Hair follicle dermal papilla cell (primary cell): ENCODE data around the gene OR8B8. TPM values are rescaled to one million over a fixed set of nuclear protein-coding genes. Genes with fewer than 3 reads are reported as not detected.

ENCODE experiments used
- total RNA-seq: library from RNA; depleted of rRNA; stranded (reverse); fragments of >200 nt; gene quantifications from 2 replicates; pipeline ENCODE4 v1.2.3, GENCODE V29; 2012

Gene OR8B8, protein sequence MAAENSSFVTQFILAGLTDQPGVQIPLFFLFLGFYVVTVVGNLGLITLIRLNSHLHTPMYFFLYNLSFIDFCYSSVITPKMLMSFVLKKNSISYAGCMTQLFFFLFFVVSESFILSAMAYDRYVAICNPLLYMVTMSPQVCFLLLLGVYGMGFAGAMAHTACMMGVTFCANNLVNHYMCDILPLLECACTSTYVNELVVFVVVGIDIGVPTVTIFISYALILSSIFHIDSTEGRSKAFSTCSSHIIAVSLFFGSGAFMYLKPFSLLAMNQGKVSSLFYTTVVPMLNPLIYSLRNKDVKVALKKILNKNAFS
- total RNA-seq: not detected in 2 replicates

DNA sequence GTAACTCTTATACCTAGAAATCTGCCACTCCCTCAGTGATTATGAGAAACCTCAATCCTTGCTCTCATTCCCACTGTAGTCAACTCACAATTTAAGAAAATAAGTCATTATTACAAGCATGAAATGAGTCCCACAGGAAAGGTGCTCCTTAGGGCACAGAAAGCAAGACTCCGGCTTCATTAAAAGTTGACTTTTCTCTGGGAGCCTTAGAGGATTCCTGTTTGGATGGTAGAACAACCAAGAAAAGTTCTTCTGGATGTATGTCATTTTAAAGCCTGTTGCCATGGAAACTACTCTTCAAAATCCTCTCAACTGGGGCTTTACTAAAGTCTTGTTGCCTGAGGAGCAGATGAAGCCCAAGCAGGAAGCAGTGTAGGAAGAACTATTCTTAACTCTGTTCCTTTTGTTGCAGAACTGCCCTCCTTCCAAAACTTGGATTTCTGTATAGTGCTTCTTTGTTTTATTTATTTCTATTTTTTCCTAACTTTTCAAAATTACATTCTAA lies at the start of gene OR8B8:
Gene OR8B8, minus strand, starts transcription at position 51 of the 505 bp plus-strand sequence. CDS start 4,611 bp downstream, outside the sequence.

DNA sequence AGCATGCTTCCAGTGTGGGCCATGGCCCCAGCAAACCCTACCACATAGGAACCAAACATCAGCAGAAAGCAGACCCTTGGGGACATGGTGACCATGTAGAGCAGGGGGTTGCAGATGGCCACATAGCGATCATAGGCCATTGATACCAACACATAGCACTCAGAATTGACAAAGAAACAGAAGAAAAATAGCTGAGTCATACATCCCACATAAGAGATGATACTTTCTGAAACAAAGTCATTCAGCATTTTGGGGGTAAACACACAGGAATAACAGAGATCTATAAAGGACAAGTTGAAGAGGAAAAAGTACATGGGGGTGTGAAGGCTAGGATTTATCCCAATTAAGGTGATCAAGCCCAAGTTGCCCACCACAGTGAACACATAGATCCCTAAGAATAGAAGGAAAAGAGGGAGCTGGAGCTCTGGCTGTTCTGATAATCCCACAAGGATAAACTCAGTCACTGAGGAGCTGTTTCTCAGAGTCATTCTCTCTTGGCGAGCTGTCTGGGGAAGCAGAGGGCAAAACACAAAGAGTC lies 21.0 kb downstream of the OR8B8 start, which contains the start of gene OR8B4:
Gene OR8B4, minus strand, starts transcription at position 488 of the 538 bp plus-strand sequence. Its CDS starts 0 bp downstream, at position 488.

DNA sequence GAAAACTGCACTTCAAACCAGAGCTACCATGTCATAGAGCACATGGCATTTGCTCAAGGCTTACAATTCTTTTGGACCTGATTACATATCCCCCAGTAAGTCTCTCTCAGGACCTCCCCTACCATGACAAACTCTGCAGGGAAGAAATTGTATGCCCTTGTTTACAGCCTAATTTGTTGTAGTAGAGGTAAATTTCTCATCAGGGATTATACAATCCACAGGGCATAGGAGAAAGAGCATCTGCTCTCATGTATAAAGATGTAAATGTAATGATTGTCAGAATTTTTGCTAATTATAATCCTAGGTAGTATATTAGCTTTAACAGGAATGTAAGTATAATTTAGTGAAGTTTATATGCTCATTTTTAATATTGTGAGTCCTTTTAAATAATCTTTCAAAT lies 46.6 kb downstream of the OR8B8 start, which contains the start of gene OR8B3:
Gene OR8B3, minus strand, starts transcription at position 101 of the 400 bp plus-strand sequence. CDS start 1,673 bp downstream, outside the sequence.

Other genes starting within 250 kb of the OR8B8 start
- gene OR8G1, start 204.6 kb downstream of the OR8B8 start, total RNA-seq: not detected in 2 replicates
- not detected in 2 replicates for gene OR8G5, start 189.3 kb downstream of the OR8B8 start, total RNA-seq
- gene OR8D1, start 131.7 kb downstream of the OR8B8 start, total RNA-seq: not detected in 2 replicates
- gene OR8D2, start 125.5 kb downstream of the OR8B8 start, total RNA-seq: not detected in 2 replicates
- not detected in 2 replicates for gene OR8B2, start 61.2 kb downstream of the OR8B8 start, total RNA-seq
- gene OR8B3, start 46.7 kb downstream of the OR8B8 start, total RNA-seq: not detected in 2 replicates
- gene OR8B4, start 20.8 kb downstream of the OR8B8 start, total RNA-seq: not detected in 2 replicates
- not detected in 2 replicates for gene OR8B12, start 98.0 kb upstream of the OR8B8 start, total RNA-seq
- gene OR8A1, start 124.3 kb upstream of the OR8B8 start, total RNA-seq: under 0.01 TPM in 1 of 2 replicates, not detected in the other
- not detected in 2 replicates for gene PANX3, start 165.7 kb upstream of the OR8B8 start, total RNA-seq
- gene TBRG1, start 177.2 kb upstream of the OR8B8 start, total RNA-seq: 38.3 and 40.9 TPM in 2 replicates
- 10.1 and 11.5 TPM in 2 replicates for gene SIAE, start 228.0 kb upstream of the OR8B8 start, total RNA-seq
- gene SPA17, start 228.2 kb upstream of the OR8B8 start, total RNA-seq: 4.4 and 5.2 TPM in 2 replicates